HepG2 (cell line): ENCODE results near the gene EXTL2. TPM values are rescaled to one million over a fixed set of nuclear protein-coding genes. Genes with fewer than 3 reads are reported as not detected.

Experiments
- ARID2 ChIP-seq: sonication (generic); formaldehyde crosslinking; IDR thresholded peaks from 2 replicates; pipeline ENCODE4 v1.8.1; 2022; ENCODE audit warnings: mild to moderate bottlenecking, missing genetic modification reagents, borderline replicate concordance
- ATM ChIP-seq: fragments of 450-650 bp; IDR thresholded peaks from 2 replicates; pipeline ENCODE4 v1.7.1; 2017; ENCODE audit warnings: mild to moderate bottlenecking, borderline replicate concordance
- CHD2 ChIP-seq: IDR thresholded peaks from 2 replicates; pipeline ENCODE4 v1.6.1; 2011; ENCODE audit warnings: low read depth, low read length, improper control_type of control experiment
- GABPA ChIP-seq, 2 experiments: IDR thresholded peaks; 2 replicates each; pipeline ENCODE4 v1.6.1; 2011 to 2016; ENCODE audit warnings: low read depth in 2 of 2, low read length in 1 of 2, missing biosample characterization in 1 of 2, missing genetic modification characterization in 1 of 2
- HOXD1 ChIP-seq: sonication (generic); formaldehyde crosslinking; IDR thresholded peaks from 2 replicates; pipeline ENCODE4 v1.5.0; 2020; ENCODE audit warnings: missing genetic modification reagents
- PHF21A ChIP-seq: sonication (generic); formaldehyde crosslinking; IDR thresholded peaks from 2 replicates; pipeline ENCODE4 v1.5.0; 2020; ENCODE audit warnings: mild to moderate bottlenecking, missing genetic modification reagents
- POGZ ChIP-seq: sonication (generic); formaldehyde crosslinking; IDR thresholded peaks from 2 replicates; pipeline ENCODE4 v1.4.0; 2020; ENCODE audit warnings: mild to moderate bottlenecking, missing genetic modification reagents
- SOX13 ChIP-seq, 3 experiments: fragments of 450-650 bp in 1 of 3; sonication (generic) in 1 of 3; formaldehyde crosslinking in 1 of 3; IDR thresholded peaks in 2 of 3; conservative IDR thresholded peaks in 1 of 3; 2 replicates each; pipeline versions ENCODE4 v1.5.0 to v1.6.1; 2016 to 2020; ENCODE audit warnings: antibody characterized with exemption in 1 of 3, mild to moderate bottlenecking in 1 of 3, missing compliant biosample characterization in 1 of 3, missing genetic modification reagents in 1 of 3, moderate library complexity in 1 of 3
- SPEN ChIP-seq: sonication (generic); formaldehyde crosslinking; IDR thresholded peaks from 2 replicates; pipeline ENCODE4 v1.5.1; 2020; ENCODE audit warnings: low read depth, mild to moderate bottlenecking, missing genetic modification reagents
- ZFP90 ChIP-seq: sonication (generic); formaldehyde crosslinking; IDR thresholded peaks from 2 replicates; pipeline ENCODE4 v1.8.0; 2022; ENCODE audit warnings: missing genetic modification reagents, mild to moderate bottlenecking, inconsistent platforms, borderline replicate concordance
- ZNF20 ChIP-seq: sonication (generic); formaldehyde crosslinking; IDR thresholded peaks from 2 replicates; pipeline ENCODE4 v1.4.0; 2020; ENCODE audit warnings: mild to moderate bottlenecking, moderate library complexity, missing genetic modification reagents
- ZNF501 ChIP-seq: sonication (generic); formaldehyde crosslinking; IDR thresholded peaks from 2 replicates; pipeline ENCODE4 v1.5.1; 2020; ENCODE audit warnings: mild to moderate bottlenecking, moderate library complexity, missing genetic modification reagents
- ZNF589 ChIP-seq: sonication (generic); formaldehyde crosslinking; conservative IDR thresholded peaks from 2 replicates; pipeline ENCODE4 v1.8.0; 2022; ENCODE audit warnings: mild to moderate bottlenecking, moderate library complexity, missing genetic modification reagents
- ZNF674 ChIP-seq: sonication (generic); formaldehyde crosslinking; IDR thresholded peaks from 2 replicates; pipeline ENCODE4 v1.5.0; 2020; ENCODE audit warnings: low read depth, mild to moderate bottlenecking, missing genetic modification reagents
- ZNF883 ChIP-seq: sonication (generic); formaldehyde crosslinking; IDR thresholded peaks from 2 replicates; pipeline ENCODE4 v1.5.1; 2020; ENCODE audit warnings: mild to moderate bottlenecking, missing genetic modification reagents; ENCODE audit errors: not compliant biosample characterization
- polyA plus RNA-seq, 8 experiments: library from polyadenylated mRNA; depleted of rRNA in 3 of 8; stranded (reverse) in 7 of 8; unstranded in 1 of 8; fragments of >200 nt; fragmentation: Illumina TruSeq in 4 of 8; extraction: Trizol in 4 of 8; gene quantifications; 2 replicates each; pipeline versions ENCODE4 v1.2.1 to v1.2.3, GENCODE V29; 2011 to 2016; ENCODE audit warnings: low read depth in 4 of 8, missing spikeins in 1 of 8, mixed read lengths in 1 of 8; ENCODE audit not compliant: insufficient read depth in 1 of 8
- total RNA-seq, 5 experiments: library from RNA; depleted of rRNA; stranded (reverse); fragments of >200 nt; fragmentation: Illumina TruSeq; extraction: Trizol; gene quantifications; 2 replicates each; pipeline ENCODE4 v1.2.3, GENCODE V29; 2016; ENCODE audit warnings: low read depth in 1 of 5
- TF ChIP-seq, protein P1 (sequence below): IDR thresholded peaks from 2 replicates; pipeline ENCODE4 v1.6.1; 2016
- TF ChIP-seq, protein P2 (sequence below): sonication (generic); formaldehyde crosslinking; IDR thresholded peaks from 2 replicates; pipeline ENCODE4 v1.4.0; 2020; ENCODE audit warnings: missing genetic modification reagents, borderline replicate concordance
- TF ChIP-seq, protein P3 (sequence below): sonication (generic); formaldehyde crosslinking; IDR thresholded peaks from 2 replicates; pipeline ENCODE4 v1.4.0; 2020; ENCODE audit warnings: mild to moderate bottlenecking, missing genetic modification reagents

The EXTL2 gene
- total and polyA plus RNA-seq, 2 of the 13 experiments (the other 11 are each of a cell fraction or from before 2014, with no cell fraction given) = 22.0 to 23.5 TPM

DNA sequence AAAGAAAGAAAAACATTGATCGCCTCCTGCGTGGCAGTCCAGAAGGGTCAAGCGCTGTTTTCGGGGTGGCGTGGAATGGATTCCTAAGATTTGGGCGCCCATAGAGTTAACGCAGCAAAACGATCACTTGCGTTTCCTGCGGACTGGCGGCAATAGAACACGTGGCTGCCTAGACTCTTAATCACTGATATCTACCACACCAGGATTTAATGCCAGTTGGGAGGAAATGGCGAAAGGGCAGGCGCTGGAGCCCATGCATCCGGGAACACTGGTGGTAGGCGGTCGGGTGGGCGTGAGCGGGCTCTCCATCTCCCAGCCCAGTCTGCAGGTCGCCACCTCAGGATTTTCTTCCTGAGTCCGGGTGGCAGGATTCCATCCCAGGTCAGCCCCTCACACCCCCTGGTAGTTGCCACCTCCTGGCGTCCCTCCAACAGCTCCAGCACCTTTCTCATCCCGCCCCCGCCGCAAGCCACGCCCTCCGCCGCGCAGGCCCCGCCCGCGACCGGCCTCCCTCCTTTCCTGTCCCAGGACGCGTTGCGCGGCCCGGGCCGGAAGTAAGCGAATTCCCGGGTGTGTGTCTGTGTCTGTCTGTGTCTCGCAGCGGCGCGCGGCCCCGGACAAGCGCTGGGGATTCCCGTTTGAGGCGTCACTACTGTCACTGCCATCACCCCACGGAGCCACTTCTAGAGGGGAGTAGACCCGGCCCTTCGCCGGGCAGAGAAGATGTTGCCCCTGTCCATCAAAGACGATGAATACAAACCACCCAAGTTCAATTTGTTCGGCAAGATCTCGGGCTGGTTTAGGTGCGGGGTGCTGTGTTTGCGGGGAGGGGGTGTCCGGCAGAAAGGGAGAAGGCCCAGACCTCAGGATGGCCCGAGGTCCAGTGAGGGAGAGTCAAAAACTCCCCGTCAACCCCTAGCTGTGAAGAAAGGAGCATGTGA is 1.2 kb upstream of the EXTL2 start, which contains the start of gene SLC30A7 (continued):
- TF ChIP-seq POGZ (CRISPR knock-in tag) (0 out of 2 replicates have a peak, but pooled peaks have one; percentile 54), ATM (no peak), GABPA (IDR thresholded peaks at IDR 0.05; ENCODE audit: low read depth, low read length) (peak; percentile 77), GABPA (CRISPR knock-in tag; IDR thresholded peaks at IDR 0.05; ENCODE audit: low read depth) (peak; percentile 86), ZFP90 (peak; percentile 52; the same call in 1 of the 2 replicates), PHF21A (CRISPR knock-in tag) (0 out of 2 replicates have a peak, but pooled peaks have one; percentile 26), ARID2 (0 out of 2 replicates have a peak, but pooled peaks have one; percentile 15), CHD2 (0 out of 2 replicates have a peak, but pooled peaks have one; percentile 15), ZNF674 (0 out of 2 replicates have a peak, but pooled peaks have one; percentile 28), ZNF20 (0 out of 2 replicates have a peak, but pooled peaks have one; percentile 11), ZNF589 (no peak), SOX13 (IDR thresholded peaks at IDR 0.05) (no peak), SOX13 (CRISPR knock-in tag; conservative IDR thresholded peaks at IDR 0.05 in 1 of 2, IDR thresholded peaks at IDR 0.05 in 1 of 2) (0 out of 4 replicates have a peak, but pooled peaks of 1 of the 2 experiments have one; percentile 20), HOXD1 (CRISPR knock-in tag) (no peak), ZNF883 (no peak), SPEN (CRISPR knock-in tag) (peak; percentile 75; the same call in 1 of the 2 replicates), ZNF501 (CRISPR knock-in tag) (peak; percentile 73)
- TF ChIP-seq, protein P1, sequence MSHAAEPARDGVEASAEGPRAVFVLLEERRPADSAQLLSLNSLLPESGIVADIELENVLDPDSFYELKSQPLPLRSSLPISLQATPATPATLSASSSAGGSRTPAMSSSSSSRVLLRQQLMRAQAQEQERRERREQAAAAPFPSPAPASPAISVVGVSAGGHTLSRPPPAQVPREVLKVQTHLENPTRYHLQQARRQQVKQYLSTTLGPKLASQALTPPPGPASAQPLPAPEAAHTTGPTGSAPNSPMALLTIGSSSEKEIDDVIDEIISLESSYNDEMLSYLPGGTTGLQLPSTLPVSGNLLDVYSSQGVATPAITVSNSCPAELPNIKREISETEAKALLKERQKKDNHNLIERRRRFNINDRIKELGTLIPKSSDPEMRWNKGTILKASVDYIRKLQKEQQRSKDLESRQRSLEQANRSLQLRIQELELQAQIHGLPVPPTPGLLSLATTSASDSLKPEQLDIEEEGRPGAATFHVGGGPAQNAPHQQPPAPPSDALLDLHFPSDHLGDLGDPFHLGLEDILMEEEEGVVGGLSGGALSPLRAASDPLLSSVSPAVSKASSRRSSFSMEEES = 0 out of 2 replicates have a peak, but pooled peaks have one; percentile 4
- TF ChIP-seq, protein P2, sequence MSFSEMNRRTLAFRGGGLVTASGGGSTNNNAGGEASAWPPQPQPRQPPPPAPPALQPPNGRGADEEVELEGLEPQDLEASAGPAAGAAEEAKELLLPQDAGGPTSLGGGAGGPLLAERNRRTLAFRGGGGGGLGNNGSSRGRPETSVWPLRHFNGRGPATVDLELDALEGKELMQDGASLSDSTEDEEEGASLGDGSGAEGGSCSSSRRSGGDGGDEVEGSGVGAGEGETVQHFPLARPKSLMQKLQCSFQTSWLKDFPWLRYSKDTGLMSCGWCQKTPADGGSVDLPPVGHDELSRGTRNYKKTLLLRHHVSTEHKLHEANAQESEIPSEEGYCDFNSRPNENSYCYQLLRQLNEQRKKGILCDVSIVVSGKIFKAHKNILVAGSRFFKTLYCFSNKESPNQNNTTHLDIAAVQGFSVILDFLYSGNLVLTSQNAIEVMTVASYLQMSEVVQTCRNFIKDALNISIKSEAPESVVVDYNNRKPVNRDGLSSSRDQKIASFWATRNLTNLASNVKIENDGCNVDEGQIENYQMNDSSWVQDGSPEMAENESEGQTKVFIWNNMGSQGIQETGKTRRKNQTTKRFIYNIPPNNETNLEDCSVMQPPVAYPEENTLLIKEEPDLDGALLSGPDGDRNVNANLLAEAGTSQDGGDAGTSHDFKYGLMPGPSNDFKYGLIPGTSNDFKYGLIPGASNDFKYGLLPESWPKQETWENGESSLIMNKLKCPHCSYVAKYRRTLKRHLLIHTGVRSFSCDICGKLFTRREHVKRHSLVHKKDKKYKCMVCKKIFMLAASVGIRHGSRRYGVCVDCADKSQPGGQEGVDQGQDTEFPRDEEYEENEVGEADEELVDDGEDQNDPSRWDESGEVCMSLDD = 0 out of 2 replicates have a peak, but pooled peaks have one; percentile 18
- TF ChIP-seq, protein P3, sequence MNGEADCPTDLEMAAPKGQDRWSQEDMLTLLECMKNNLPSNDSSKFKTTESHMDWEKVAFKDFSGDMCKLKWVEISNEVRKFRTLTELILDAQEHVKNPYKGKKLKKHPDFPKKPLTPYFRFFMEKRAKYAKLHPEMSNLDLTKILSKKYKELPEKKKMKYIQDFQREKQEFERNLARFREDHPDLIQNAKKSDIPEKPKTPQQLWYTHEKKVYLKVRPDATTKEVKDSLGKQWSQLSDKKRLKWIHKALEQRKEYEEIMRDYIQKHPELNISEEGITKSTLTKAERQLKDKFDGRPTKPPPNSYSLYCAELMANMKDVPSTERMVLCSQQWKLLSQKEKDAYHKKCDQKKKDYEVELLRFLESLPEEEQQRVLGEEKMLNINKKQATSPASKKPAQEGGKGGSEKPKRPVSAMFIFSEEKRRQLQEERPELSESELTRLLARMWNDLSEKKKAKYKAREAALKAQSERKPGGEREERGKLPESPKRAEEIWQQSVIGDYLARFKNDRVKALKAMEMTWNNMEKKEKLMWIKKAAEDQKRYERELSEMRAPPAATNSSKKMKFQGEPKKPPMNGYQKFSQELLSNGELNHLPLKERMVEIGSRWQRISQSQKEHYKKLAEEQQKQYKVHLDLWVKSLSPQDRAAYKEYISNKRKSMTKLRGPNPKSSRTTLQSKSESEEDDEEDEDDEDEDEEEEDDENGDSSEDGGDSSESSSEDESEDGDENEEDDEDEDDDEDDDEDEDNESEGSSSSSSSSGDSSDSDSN (CRISPR knock-in tag) = peak; percentile 24; the same call in 1 of the 2 replicates
